K562 (cell line): ENCODE measurements around the gene UTP11. TPM values are rescaled to one million over a fixed set of nuclear protein-coding genes. Genes with fewer than 3 reads are reported as not detected.

Experiments used
- BRD4 ChIP-seq: fragments of 200-600 bp; sonication (generic); IDR thresholded peaks from 2 replicates; pipeline ENCODE4 v1.6.1; 2017; ENCODE audit warnings: inconsistent platforms
- CAMTA2 ChIP-seq: fragments of 250-450 bp; sonication (Bioruptor Pico); conservative IDR thresholded peaks from 2 replicates; pipeline ENCODE4 v1.5.1; 2022
- CBX1 ChIP-seq: sonication (generic); IDR thresholded peaks from 2 replicates; pipeline ENCODE4 v1.6.1; 2016; ENCODE audit warnings: antibody characterized with exemption, low read depth, mild to moderate bottlenecking
- ELF4 ChIP-seq: fragments of 450-650 bp; formaldehyde crosslinking; IDR thresholded peaks from 2 replicates; pipeline ENCODE4 v1.4.0; 2022; ENCODE audit warnings: missing genetic modification characterization
- ESRRA ChIP-seq: fragments of 450-650 bp; IDR thresholded peaks from 2 replicates; pipeline ENCODE4 v1.6.1; 2014; ENCODE audit warnings: low read depth, mild to moderate bottlenecking, moderate library complexity, borderline replicate concordance
- ETS2 ChIP-seq: IDR thresholded peaks from 2 replicates; pipeline ENCODE4 v1.6.1; 2016; ENCODE audit warnings: borderline replicate concordance, missing genetic modification characterization, mild to moderate bottlenecking, moderate library complexity, missing compliant biosample characterization; ENCODE audit not compliant: poor library complexity, severe bottlenecking
- HIVEP1 ChIP-seq: fragments of 250-450 bp; sonication (Bioruptor Pico); IDR thresholded peaks from 2 replicates; pipeline ENCODE4 v1.4.0; 2020; ENCODE audit warnings: mild to moderate bottlenecking
- HLTF ChIP-seq: fragments of 450-650 bp; IDR thresholded peaks from 2 replicates; pipeline ENCODE4 v1.6.1; 2016
- MAFF ChIP-seq: IDR thresholded peaks from 2 replicates; pipeline ENCODE4 v1.6.1; 2012; ENCODE audit warnings: low read length, improper control_type of control experiment
- MAZ ChIP-seq, 2 experiments: fragments of 450-650 bp in 1 of 2; sonication (generic) in 1 of 2; formaldehyde crosslinking; IDR thresholded peaks in 1 of 2; conservative IDR thresholded peaks in 1 of 2; 2 replicates each; pipeline versions ENCODE4 v1.4.0 to v1.5.0; 2020; ENCODE audit warnings: mild to moderate bottlenecking in 1 of 2, missing genetic modification reagents in 1 of 2
- MBD2 ChIP-seq: sonication (generic); IDR thresholded peaks from 2 replicates; pipeline ENCODE4 v1.6.1; 2016; ENCODE audit warnings: low read depth, borderline replicate concordance
- MYBL2 ChIP-seq, 2 experiments: fragments of 450-650 bp in 1 of 2; sonication (generic) in 1 of 2; formaldehyde crosslinking in 1 of 2; IDR thresholded peaks; 2 replicates each; pipeline versions ENCODE4 v1.6.1 to v1.8.1; 2017 to 2022; ENCODE audit warnings: borderline replicate concordance in 1 of 2, inconsistent platforms in 1 of 2, low read depth in 1 of 2, mild to moderate bottlenecking in 1 of 2, missing genetic modification reagents in 1 of 2, moderate library complexity in 1 of 2
- NCOA2 ChIP-seq, 2 experiments: fragments of 450-650 bp; IDR thresholded peaks; 2 replicates each; pipeline ENCODE4 v1.6.1; 2018; ENCODE audit warnings: mild to moderate bottlenecking in 2 of 2, moderate library complexity in 1 of 2; ENCODE audit not compliant: partially characterized antibody in 2 of 2
- NRF1 ChIP-seq, 2 experiments: fragments of 450-650 bp; IDR thresholded peaks in 1 of 2; conservative IDR thresholded peaks in 1 of 2; 2 replicates each; pipeline ENCODE4 v1.6.1; 2014; ENCODE audit warnings: mild to moderate bottlenecking in 2 of 2
- PHB ChIP-seq: fragments of 250-450 bp; sonication (Bioruptor Pico); IDR thresholded peaks from 2 replicates; pipeline ENCODE4 v1.5.0; 2021
- PURB ChIP-seq: sonication (generic); formaldehyde crosslinking; IDR thresholded peaks from 2 replicates; pipeline ENCODE4 v1.9.0; 2021; ENCODE audit warnings: low read depth, mild to moderate bottlenecking, missing genetic modification reagents
- SMARCA5 ChIP-seq: fragments of 450-650 bp; IDR thresholded peaks from 2 replicates; pipeline ENCODE4 v1.6.1; 2016
- TAF7 ChIP-seq: fragments of 450-650 bp; IDR thresholded peaks from 2 replicates; pipeline ENCODE4 v1.6.1; 2016; ENCODE audit warnings: missing genetic modification characterization, missing compliant biosample characterization
- ZNF384 ChIP-seq: IDR thresholded peaks from 2 replicates; pipeline ENCODE4 v1.6.1; 2012; ENCODE audit warnings: low read depth, low read length, improper control_type of control experiment
- ZNF408 ChIP-seq: fragments of 250-450 bp; sonication (Bioruptor Pico); IDR thresholded peaks from 2 replicates; pipeline ENCODE4 v1.4.0; 2020; ENCODE audit warnings: low read depth, mild to moderate bottlenecking, moderate library complexity
- ZNF583 ChIP-seq: fragments of 250-450 bp; sonication (Bioruptor Pico); IDR thresholded peaks from 2 replicates; pipeline ENCODE4 v1.4.0; 2020
- ZNF766 ChIP-seq: fragments of 200-800 bp; sonication (Bioruptor generic); conservative IDR thresholded peaks from 2 replicates; pipeline ENCODE4 v1.6.1; 2016; ENCODE audit warnings: missing genetic modification characterization, missing compliant biosample characterization
- ZNF79 ChIP-seq: fragments of 250-450 bp; sonication (Bioruptor Pico); IDR thresholded peaks from 2 replicates; pipeline ENCODE4 v1.4.0; 2020; ENCODE audit warnings: low read depth, mild to moderate bottlenecking, moderate library complexity
- polyA plus RNA-seq, 8 experiments: library from polyadenylated mRNA; depleted of rRNA in 4 of 8; stranded (reverse) in 5 of 8; unstranded in 3 of 8; fragments of >200 nt; fragmentation: Nextera tagmentation in 2 of 8; fragmentation: Illumina TruSeq in 1 of 8; extraction: Ambion mirVana in 2 of 8; extraction: Trizol in 1 of 8; gene quantifications; 2 replicates each; pipeline versions ENCODE4 v1.2.1 to v1.2.3, GENCODE V29; 2011 to 2014; ENCODE audit warnings: inconsistent platforms in 1 of 8, missing spikeins in 1 of 8
- total RNA-seq, 7 experiments: library from RNA; depleted of rRNA in 6 of 7; stranded (reverse); fragments of >200 nt in 6 of 7; fragmentation: Illumina TruSeq in 2 of 7; extraction: Trizol in 2 of 7; gene quantifications; 2 replicates each; pipeline versions ENCODE4 v1.2.1 to v1.2.3, GENCODE V29; 2011 to 2021; ENCODE audit warnings: low replicate concordance in 1 of 7
- TF ChIP-seq, protein P1 (sequence below), 2 experiments: fragments of 450-650 bp in 1 of 2; sonication (generic) in 1 of 2; formaldehyde crosslinking in 1 of 2; IDR thresholded peaks in 1 of 2; conservative IDR thresholded peaks in 1 of 2; 2 replicates each; pipeline versions ENCODE4 v1.6.1 to v1.8.1; 2016 to 2023; ENCODE audit warnings: mild to moderate bottlenecking in 2 of 2, moderate library complexity in 2 of 2, inconsistent platforms in 1 of 2, missing genetic modification reagents in 1 of 2
- TF ChIP-seq, protein P2 (sequence below), 3 experiments: IDR thresholded peaks in 2 of 3; conservative IDR thresholded peaks in 1 of 3; 2 replicates each; pipeline ENCODE4 v1.5.1; 2011 to 2012; ENCODE audit warnings: low read length in 3 of 3, mild to moderate bottlenecking in 3 of 3, control low read depth in 2 of 3, improper control_type of control experiment in 1 of 3, inconsistent platforms in 1 of 3, low read depth in 1 of 3, mixed read lengths in 1 of 3, moderate library complexity in 1 of 3; ENCODE audit not compliant: insufficient read depth in 2 of 3
- TF ChIP-seq, protein P3 (sequence below): fragments of 250-450 bp; sonication (Bioruptor Pico); IDR thresholded peaks from 2 replicates; pipeline ENCODE4 v1.8.0; 2022; ENCODE audit warnings: moderate library complexity, mild to moderate bottlenecking, inconsistent platforms

UTP11 gene
- total and polyA plus RNA-seq, 9 of the 15 experiments (the other 6 are each of a cell fraction or from before 2014, with no cell fraction given), result 91.1 to 378 (median 221) TPM

DNA sequence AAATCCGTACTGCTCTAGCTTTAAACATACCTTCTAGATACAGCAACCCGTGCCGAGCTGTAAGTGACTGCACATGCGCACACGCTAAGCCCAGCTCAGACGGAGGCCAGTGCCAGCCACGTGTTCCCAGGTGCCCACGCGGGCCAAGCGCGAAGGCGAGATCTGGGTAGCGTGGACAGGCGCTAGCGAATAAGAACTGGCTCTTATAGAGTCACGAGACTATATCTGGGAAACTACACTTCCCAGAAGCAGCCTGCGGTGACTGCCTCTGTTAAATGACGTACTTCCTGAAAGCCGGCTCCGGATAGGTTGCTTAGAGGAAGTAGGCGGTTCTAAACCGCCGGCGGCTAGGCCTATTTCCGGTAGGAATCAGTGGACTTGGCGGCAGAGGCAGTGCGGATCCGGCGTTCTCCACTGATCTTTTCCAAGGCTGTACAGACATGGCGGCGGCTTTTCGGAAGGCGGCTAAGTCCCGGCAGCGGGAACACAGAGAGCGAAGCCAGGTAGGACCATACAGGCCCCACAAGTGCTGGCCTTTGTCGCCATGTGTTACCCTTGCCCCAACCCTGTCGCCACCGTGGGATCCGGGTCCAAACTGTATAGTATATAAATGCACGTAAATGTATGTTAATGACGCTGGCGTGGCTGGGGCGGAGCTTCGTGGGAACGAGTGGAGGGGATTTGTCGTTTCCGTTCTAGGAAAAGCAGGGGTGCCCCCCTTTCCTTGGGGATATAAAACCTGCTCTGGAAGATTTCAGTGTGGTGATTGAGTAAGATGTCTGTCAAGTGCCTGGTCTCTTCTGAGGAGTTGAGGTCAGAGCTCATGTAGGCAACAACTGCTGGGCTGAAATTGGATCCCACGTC, at the start of gene UTP11 (continued):
- peak; percentile 85; the same call in 1 of the 2 replicates for TF ChIP-seq ESRRA
- TF ChIP-seq HIVEP1 (CRISPR knock-in tag), result peak; percentile 94
- TF ChIP-seq, protein P1, sequence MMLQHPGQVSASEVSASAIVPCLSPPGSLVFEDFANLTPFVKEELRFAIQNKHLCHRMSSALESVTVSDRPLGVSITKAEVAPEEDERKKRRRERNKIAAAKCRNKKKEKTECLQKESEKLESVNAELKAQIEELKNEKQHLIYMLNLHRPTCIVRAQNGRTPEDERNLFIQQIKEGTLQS (IDR thresholded peaks at IDR 0.05), result peak; percentile 51; the same call in 1 of the 2 replicates
- TF ChIP-seq, protein P1 (CRISPR knock-in tag; conservative IDR thresholded peaks at IDR 0.05), result peak; percentile 95
- no peak for TF ChIP-seq MYBL2 (IDR thresholded peaks at IDR 0.05; ENCODE audit: low read depth)
- TF ChIP-seq MYBL2 (CRISPR knock-in tag; IDR thresholded peaks at IDR 0.05; ENCODE audit: borderline replicate concordance), result no peak
- peak; percentile 85 to 92 for TF ChIP-seq MAZ (CRISPR knock-in tag; conservative IDR thresholded peaks at IDR 0.05 in 1 of 2, IDR thresholded peaks at IDR 0.05 in 1 of 2)
- peak; percentile 88 to 90 for TF ChIP-seq NRF1 (conservative IDR thresholded peaks at IDR 0.05 in 1 of 2, IDR thresholded peaks at IDR 0.05 in 1 of 2)
- TF ChIP-seq, protein P2, sequence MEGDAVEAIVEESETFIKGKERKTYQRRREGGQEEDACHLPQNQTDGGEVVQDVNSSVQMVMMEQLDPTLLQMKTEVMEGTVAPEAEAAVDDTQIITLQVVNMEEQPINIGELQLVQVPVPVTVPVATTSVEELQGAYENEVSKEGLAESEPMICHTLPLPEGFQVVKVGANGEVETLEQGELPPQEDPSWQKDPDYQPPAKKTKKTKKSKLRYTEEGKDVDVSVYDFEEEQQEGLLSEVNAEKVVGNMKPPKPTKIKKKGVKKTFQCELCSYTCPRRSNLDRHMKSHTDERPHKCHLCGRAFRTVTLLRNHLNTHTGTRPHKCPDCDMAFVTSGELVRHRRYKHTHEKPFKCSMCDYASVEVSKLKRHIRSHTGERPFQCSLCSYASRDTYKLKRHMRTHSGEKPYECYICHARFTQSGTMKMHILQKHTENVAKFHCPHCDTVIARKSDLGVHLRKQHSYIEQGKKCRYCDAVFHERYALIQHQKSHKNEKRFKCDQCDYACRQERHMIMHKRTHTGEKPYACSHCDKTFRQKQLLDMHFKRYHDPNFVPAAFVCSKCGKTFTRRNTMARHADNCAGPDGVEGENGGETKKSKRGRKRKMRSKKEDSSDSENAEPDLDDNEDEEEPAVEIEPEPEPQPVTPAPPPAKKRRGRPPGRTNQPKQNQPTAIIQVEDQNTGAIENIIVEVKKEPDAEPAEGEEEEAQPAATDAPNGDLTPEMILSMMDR (IDR thresholded peaks at IDR 0.05 in 2 of 3, conservative IDR thresholded peaks at IDR 0.05 in 1 of 3; ENCODE audit: insufficient read depth in 2 of 3, low read depth in 1 of 3, low read length in 3 of 3), result peak in 1 of 3 experiments; percentile 3; a peak in 1 of 6 replicates
- peak; percentile 86 for TF ChIP-seq ZNF79 (CRISPR knock-in tag)
- TF ChIP-seq ELF4 (CRISPR knock-in tag), result peak; percentile 79
- TF ChIP-seq TAF7, result peak; percentile 97
- TF ChIP-seq ZNF766 (CRISPR knock-in tag), result peak; percentile 97
- TF ChIP-seq CBX1, result peak; percentile 95
- TF ChIP-seq ZNF384, result no peak
- no peak for TF ChIP-seq PURB (CRISPR knock-in tag)
- TF ChIP-seq ZNF583 (CRISPR knock-in tag), result peak; percentile 97
- TF ChIP-seq PHB (CRISPR knock-in tag), result no peak
- no peak for TF ChIP-seq ZNF408
- no peak for TF ChIP-seq SMARCA5
- TF ChIP-seq, protein P3, sequence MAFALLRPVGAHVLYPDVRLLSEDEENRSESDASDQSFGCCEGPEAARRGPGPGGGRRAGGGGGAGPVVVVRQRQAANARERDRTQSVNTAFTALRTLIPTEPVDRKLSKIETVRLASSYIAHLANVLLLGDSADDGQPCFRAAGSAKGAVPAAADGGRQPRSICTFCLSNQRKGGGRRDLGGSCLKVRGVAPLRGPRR, result peak; percentile 97
- no peak for TF ChIP-seq MAFF
- no peak for TF ChIP-seq ETS2 (tag)
- TF ChIP-seq CAMTA2 (CRISPR knock-in tag), result no peak
- TF ChIP-seq HLTF, result no peak
- TF ChIP-seq BRD4, result peak; percentile 83; the same call in 1 of the 2 replicates
- peak; percentile 95 for TF ChIP-seq MBD2
- TF ChIP-seq NCOA2 (IDR thresholded peaks at IDR 0.05; ENCODE audit: partially characterized antibody in 2 of 2), result no peak
